ENCODE results near the gene APBA1.

The APBA1 gene

DNA sequence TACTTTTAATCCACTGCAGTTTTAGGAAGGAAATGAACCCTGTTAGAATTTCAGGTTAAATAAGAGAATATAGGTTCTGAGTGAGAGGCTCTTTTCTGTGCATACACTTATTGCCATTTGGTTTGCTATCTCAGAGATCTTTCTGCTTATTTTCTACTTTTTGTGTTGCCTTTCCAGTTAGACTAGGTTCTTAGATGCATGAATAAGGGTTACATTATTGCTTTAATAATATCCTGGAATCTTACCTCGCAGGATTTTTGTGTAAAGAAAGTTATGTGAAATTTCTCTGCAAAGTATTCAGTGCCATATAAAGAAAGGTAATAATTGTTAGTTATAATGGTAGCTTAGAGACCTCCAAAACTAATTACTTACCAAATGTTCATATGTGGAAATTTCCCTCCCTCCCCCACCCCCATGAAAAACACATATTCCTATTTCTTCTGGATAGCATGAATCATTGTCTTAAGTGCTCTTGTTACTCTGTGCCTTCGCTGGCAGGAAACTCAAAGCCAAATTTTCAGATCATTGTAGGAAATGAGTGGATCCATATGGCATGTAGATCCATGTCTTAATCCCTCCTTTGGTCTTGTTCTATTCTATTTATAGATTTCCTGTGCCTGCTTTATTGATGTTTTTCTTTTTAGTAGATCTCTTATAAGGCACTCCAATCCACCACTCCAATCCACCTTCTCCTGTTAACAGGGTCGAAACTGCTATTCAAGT lies 2.7 kb upstream of the APBA1 start:
- Histone ChIP-seq H3K4me1 (ENCODE audit: insufficient read depth, low read length) (peaks cover 11% of the 10 kb centered on the region), H3K9me3 (ENCODE audit: low read length) (no peaks in the 10 kb centered on the region), H3K36me3 (ENCODE audit: insufficient read depth, low read length) (no peaks in the 10 kb centered on the region), H3K4me3 (ENCODE audit: low read length) (no peak overlapping the region), H3K27me3 (ENCODE audit: insufficient read depth, low read length) (no peaks in the 10 kb centered on the region), H2AFZ (ENCODE audit: low read depth, low read length) (no peak overlapping the region)

DNA sequence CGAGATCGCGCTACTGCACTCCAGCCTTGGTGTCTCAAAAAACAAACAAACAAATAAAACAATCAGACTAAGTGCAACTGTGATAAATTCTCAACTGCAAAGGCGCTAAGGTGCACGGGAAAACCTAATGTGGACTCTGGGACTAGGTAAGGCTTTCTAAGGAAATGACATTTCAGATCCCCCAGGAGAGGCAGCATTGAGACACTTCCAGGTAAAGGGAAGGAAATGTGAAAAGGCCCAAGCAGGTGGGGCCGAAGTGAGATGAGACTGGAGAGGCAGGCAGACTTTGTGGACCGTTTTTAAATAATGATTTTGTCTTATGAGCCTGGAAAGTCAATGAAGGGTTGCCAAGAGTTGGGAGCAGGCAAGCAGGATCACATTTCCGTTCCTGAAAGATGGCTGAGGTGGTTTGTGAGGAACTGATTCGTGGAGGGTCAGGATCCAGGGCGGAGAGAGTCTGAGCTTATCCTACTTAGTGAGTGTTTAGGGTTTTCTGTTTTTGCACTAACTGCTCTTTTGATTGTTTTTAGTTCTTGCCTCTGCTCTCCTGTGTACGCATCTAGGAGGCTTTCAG lies 2.0 kb upstream of the APBA1 start:
- Histone ChIP-seq H3K4me1 (ENCODE audit: insufficient read depth, low read length) (peaks cover 11% of the 10 kb centered on the region), H3K4me3 (ENCODE audit: low read length) (no peak overlapping the region), H3K27me3 (ENCODE audit: insufficient read depth, low read length) (no peaks in the 10 kb centered on the region), H3K36me3 (ENCODE audit: insufficient read depth, low read length) (no peaks in the 10 kb centered on the region), H2AFZ (ENCODE audit: low read depth, low read length) (no peak overlapping the region), H3K9me3 (ENCODE audit: low read length) (no peaks in the 10 kb centered on the region)

DNA sequence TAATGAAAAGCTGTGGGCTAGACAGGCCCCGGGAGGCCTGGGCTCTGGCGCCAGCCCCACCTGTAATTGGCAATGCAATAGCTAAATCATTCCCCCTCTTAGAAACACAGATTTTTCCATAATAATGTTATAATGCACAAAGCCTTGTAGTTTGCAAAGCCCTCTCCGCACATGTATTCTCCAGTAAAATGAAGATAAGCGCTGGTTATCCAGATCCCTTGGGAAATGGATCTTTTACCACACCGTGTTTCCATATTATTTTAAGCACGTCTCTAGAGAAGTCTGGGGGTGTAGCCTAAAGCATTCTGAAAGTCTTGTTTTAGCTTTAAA lies 1.1 kb upstream of the APBA1 start:
- Histone ChIP-seq H3K4me3 (ENCODE audit: low read length) (peak overlapping the region; percentile 61), H3K27me3 (ENCODE audit: insufficient read depth, low read length) (no peaks in the 10 kb centered on the region), H3K4me1 (ENCODE audit: insufficient read depth, low read length) (peaks cover 11% of the 10 kb centered on the region), H2AFZ (ENCODE audit: low read depth, low read length) (peak overlapping the region; percentile 96), H3K9me3 (ENCODE audit: low read length) (no peaks in the 10 kb centered on the region), H3K36me3 (ENCODE audit: insufficient read depth, low read length) (no peaks in the 10 kb centered on the region)

DNA sequence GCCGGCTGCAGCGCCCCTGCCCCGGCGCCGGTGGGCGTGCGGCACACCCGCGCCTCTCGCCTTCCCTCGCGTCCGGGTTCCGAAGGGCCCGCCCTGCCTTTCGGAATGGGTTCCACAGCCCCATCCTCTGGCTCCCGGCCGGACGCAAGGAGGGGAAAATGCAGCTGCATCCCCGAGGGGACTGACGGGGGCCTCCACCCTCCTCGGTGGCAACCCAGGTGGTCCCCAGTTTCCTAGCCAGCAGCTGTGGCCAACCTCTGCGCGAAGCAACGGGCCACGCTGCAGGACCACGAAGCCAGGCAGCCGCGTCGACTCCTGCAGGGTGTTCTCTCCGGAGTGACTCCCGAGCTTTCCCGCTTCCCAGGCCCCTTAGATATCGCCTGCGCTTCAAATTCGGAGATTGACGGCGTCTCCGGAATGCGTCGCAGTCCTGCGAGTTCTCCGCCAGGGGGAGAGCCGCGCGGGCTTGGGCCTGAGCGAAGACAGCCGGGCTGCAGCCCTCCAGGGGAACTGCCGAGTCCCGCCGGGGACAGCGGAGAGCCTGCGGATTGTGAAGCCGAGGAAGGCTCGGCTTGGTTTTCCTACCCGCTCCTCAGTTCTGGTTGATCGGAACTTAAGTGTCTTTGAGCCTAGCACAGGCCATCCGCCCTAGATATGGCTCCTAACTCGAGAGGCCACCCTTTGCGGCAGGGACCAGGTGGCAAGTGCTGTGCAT lies 582 bp upstream of the APBA1 start:
- H3K36me3 ChIP-seq (ENCODE audit: insufficient read depth, low read length), result no peaks in the 10 kb centered on the region
- H3K9me3 ChIP-seq (ENCODE audit: low read length), result no peaks in the 10 kb centered on the region
- H3K4me1 ChIP-seq (ENCODE audit: insufficient read depth, low read length), result peaks cover 11% of the 10 kb centered on the region
- no peaks in the 10 kb centered on the region for H3K27me3 ChIP-seq (ENCODE audit: insufficient read depth, low read length)
- H3K4me3 ChIP-seq (ENCODE audit: low read length), result peak overlapping the region; percentile 61
- peak overlapping the region; percentile 96 for H2AFZ ChIP-seq (ENCODE audit: low read depth, low read length)

DNA sequence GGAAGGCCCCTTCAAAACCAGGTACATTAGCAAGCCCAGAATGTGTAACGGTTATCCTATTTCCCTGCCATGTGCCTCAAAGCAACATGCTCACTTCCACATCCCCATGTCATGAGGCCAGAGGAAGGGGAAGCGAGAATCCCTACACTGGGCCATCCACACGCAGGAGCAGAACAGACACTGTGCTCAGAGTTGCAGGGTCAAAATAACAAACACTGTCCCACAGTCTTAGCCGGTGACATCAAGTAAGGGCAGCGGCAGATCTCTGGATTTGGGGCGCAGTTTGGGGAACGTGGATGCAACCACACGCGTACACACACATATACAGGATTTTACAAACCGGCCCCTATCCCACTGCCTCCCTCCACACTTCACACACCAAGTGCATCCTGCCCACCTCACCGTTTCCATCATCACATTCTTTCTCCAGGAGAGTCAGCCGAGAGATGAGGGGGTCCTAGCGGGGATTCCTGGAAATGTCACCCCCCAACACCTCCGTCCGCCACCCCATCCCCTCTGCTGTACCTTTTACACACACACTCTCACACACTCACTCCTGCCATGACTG lies 776 bp downstream of the APBA1 start:
- Histone ChIP-seq H3K36me3 (ENCODE audit: insufficient read depth, low read length) (no peaks in the 10 kb centered on the region), H3K4me3 (ENCODE audit: low read length) (peak overlapping the region; percentile 61), H3K4me1 (ENCODE audit: insufficient read depth, low read length) (peaks cover 16% of the 10 kb centered on the region), H2AFZ (ENCODE audit: low read depth, low read length) (peak overlapping the region; percentile 77), H3K9me3 (ENCODE audit: low read length) (no peaks in the 10 kb centered on the region), H3K27me3 (ENCODE audit: insufficient read depth, low read length) (no peaks in the 10 kb centered on the region)

DNA sequence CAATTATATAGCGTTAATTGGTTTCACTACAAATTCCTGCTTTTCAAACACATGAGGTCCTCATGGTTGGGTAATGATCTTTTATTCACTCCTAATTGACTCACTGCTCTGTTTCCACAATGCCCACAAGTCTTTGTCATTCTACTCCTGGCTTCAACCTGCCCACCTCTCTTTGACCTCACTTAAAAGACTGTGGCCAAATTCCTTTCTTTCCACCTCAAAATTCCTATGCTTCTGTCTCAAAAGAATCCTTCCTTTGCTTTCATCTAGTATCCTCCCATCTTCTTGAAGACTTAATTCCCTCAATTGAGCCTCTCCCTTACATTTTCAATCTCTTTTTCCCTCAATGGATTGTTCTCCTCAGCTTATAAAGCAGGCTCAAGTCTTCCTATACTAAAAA lies 4.9 kb downstream of the APBA1 start:
- Histone ChIP-seq H3K4me3 (ENCODE audit: low read length) (no peak overlapping the region), H2AFZ (ENCODE audit: low read depth, low read length) (no peak overlapping the region), H3K4me1 (ENCODE audit: insufficient read depth, low read length) (peaks cover 11% of the 10 kb centered on the region), H3K9me3 (ENCODE audit: low read length) (no peaks in the 10 kb centered on the region), H3K36me3 (ENCODE audit: insufficient read depth, low read length) (no peaks in the 10 kb centered on the region), H3K27me3 (ENCODE audit: insufficient read depth, low read length) (no peaks in the 10 kb centered on the region)

DNA sequence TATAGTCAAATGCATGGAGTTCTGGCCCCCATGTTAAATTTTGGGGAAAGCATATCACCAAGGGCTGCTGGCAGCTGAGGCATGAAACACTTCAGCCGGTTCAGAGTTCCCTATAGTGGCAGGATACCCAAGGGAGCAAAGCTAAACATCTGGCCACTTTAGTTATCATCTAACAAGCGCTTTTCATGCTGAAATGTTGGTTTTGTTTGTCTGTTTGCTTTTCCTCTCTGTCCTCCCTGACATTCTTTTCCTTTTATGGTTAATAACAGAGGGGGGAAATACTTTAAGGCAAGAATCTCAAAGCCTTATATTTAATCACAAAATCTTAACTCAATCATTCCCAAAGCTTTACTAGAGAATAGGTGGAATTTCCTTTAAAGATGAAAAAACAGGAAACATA lies 11.9 kb downstream of the APBA1 start:
- Histone ChIP-seq H2AFZ (ENCODE audit: low read depth, low read length) (no peak overlapping the region), H3K4me1 (ENCODE audit: insufficient read depth, low read length) (no peaks in the 10 kb centered on the region)

DNA sequence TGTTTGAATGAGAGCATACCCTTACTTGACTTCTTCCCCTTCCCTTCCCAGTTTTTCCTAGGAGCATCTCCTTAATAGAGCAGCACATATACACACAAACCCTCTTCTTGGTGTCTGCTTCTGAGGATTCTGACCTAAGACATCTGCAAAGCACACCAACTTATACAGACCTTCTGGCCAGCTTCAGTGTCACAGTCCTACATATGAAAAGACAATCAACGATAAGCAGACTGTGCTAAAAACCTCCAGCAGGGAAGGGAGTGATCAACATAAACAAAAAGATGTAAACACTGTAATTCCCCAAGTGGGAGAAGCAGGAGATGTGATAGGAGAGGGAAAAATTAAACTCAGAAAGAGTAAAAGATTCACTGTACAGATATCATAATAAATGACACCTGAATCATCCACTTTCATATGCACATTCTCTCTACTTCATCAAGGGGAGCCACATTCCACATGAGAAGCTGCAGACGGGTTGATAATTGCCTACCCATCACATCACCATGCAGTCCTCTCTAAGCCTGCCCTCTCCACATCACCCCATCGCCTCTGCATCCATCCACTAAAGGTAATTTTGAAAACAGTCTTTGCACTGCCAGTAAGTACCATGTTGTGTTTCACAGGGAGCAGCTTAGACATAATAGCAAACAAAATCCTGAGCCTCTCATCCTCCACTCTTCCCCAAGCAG lies 13.0 kb downstream of the APBA1 start:
- Histone ChIP-seq H3K27me3 (ENCODE audit: insufficient read depth, low read length) (no peaks in the 10 kb centered on the region), H2AFZ (ENCODE audit: low read depth, low read length) (no peak overlapping the region), H3K4me1 (ENCODE audit: insufficient read depth, low read length) (no peaks in the 10 kb centered on the region), H3K4me3 (ENCODE audit: low read length) (no peak overlapping the region), H3K9me3 (ENCODE audit: low read length) (no peaks in the 10 kb centered on the region), H3K36me3 (ENCODE audit: insufficient read depth, low read length) (no peaks in the 10 kb centered on the region)

More for the DNA sequence above, 11.9 kb downstream of the APBA1 start:
- no peaks in the 10 kb centered on the region for H3K36me3 ChIP-seq (ENCODE audit: insufficient read depth, low read length)
- no peaks in the 10 kb centered on the region for H3K27me3 ChIP-seq (ENCODE audit: insufficient read depth, low read length)
- H3K4me3 ChIP-seq (ENCODE audit: low read length), result no peak overlapping the region
- no peaks in the 10 kb centered on the region for H3K9me3 ChIP-seq (ENCODE audit: low read length)

DNA sequence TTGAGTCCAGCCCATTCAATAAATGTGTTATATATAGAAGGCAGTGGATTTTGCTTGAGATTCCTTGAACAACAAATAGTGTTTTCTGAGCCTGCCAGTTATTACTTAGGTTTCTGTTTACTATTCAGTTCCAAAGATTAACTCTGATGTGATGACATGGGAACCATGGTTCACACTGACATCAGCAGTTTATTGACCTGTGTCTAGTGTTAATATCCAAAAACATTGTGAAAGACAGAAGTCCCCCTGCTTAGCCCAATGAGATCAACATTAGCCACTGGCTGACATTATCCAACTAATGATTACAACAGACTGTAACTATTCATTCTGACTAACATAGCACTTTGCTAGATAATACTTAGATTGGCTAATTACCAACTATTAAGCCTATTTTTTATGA lies 14.9 kb downstream of the APBA1 start:
- H3K36me3 ChIP-seq (ENCODE audit: insufficient read depth, low read length), result no peaks in the 10 kb centered on the region
- no peaks in the 10 kb centered on the region for H3K4me1 ChIP-seq (ENCODE audit: insufficient read depth, low read length)
- no peak overlapping the region for H2AFZ ChIP-seq (ENCODE audit: low read depth, low read length)
- no peaks in the 10 kb centered on the region for H3K27me3 ChIP-seq (ENCODE audit: insufficient read depth, low read length)
- no peaks in the 10 kb centered on the region for H3K9me3 ChIP-seq (ENCODE audit: low read length)
- no peak overlapping the region for H3K4me3 ChIP-seq (ENCODE audit: low read length)

DNA sequence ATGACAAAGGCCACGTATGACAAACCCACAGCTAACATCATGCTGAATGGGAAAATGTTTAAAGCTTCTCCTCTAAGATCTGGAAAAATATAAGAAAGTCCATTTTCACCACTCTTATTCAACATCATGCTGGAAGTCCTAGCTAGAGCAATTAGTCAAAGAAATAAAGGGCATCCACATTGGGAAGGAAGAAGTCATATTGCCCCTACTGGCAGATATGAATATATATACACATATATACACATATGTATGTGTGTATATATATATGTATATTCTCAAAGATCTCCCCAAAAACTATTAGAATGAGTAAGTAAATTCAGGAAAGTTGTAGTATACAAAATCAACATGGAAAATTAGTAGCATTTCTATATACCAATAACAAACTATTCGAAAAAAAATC lies 17.1 kb downstream of the APBA1 start:
- Histone ChIP-seq H3K27me3 (ENCODE audit: insufficient read depth, low read length) (no peaks in the 10 kb centered on the region), H3K9me3 (ENCODE audit: low read length) (no peaks in the 10 kb centered on the region), H3K4me3 (ENCODE audit: low read length) (no peak overlapping the region), H2AFZ (ENCODE audit: low read depth, low read length) (no peak overlapping the region), H3K36me3 (ENCODE audit: insufficient read depth, low read length) (no peaks in the 10 kb centered on the region), H3K4me1 (ENCODE audit: insufficient read depth, low read length) (no peaks in the 10 kb centered on the region)

DNA sequence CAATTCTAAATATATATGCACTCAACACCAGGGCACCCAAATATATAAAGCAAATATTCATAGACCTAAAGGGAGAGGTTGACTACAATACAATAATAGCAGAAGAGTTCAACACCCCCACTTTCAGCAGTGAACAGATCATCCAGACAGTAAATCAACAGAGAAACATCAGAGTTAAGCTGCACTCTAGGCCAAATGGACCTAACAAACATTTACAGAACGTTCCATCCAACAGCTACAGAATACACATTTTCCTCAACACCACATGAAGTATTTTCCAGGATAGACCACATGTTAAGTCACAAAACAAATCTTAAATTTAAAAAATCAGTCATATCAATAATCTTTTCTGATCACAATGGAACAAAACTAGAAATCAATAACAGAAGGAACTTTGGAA lies 18.9 kb downstream of the APBA1 start:
- Histone ChIP-seq H3K27me3 (ENCODE audit: insufficient read depth, low read length) (no peaks in the 10 kb centered on the region), H3K9me3 (ENCODE audit: low read length) (no peaks in the 10 kb centered on the region), H2AFZ (ENCODE audit: low read depth, low read length) (no peak overlapping the region)

DNA sequence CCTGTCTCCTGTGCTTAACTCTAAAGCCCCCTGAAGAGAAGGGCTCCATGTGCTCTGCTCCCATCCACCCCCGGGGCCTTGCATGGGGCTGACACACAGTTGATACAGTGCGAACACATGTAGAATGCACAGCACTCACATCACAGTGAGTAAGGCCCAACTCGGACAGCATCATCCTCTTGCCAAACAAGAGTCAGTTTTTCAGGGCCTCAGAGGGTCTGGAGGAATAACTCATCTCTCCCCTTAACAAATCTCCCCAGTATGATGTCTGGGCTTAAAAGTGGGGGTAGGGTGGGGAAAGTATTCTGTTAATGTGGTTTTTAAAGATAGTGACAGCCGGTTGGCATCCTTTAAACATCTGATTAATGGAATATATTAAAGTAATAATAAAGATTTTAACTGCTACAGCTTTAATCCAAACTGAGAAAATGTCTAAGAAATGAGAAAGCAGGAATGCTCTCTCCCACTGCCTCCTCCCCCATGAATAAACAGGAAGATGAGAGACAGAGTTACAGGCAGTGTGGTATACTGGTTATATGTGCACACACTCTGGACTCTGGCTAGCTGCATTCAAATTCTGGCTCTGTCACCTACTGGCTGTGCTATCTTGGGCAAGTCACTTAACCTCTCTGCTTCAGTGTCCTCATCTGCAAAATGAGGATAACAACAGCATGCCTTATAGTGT lies 22.5 kb downstream of the APBA1 start:
- Histone ChIP-seq H3K4me3 (ENCODE audit: low read length) (no peak overlapping the region), H3K36me3 (ENCODE audit: insufficient read depth, low read length) (no peaks in the 10 kb centered on the region), H3K4me1 (ENCODE audit: insufficient read depth, low read length) (no peaks in the 10 kb centered on the region), H3K9me3 (ENCODE audit: low read length) (no peaks in the 10 kb centered on the region), H3K27me3 (ENCODE audit: insufficient read depth, low read length) (no peaks in the 10 kb centered on the region), H2AFZ (ENCODE audit: low read depth, low read length) (no peak overlapping the region)

More for the DNA sequence above, 18.9 kb downstream of the APBA1 start:
- H3K4me1 ChIP-seq (ENCODE audit: insufficient read depth, low read length), result no peaks in the 10 kb centered on the region
- no peak overlapping the region for H3K4me3 ChIP-seq (ENCODE audit: low read length)
- H3K36me3 ChIP-seq (ENCODE audit: insufficient read depth, low read length), result no peaks in the 10 kb centered on the region
